ENCODE results near the gene CD40LG. TPM values are rescaled to one million over a fixed set of nuclear protein-coding genes. Genes with fewer than 3 reads are reported as not detected.

The CD40LG gene
- total RNA-seq, 4 donors from 2014 or later = 0.21 TPM; not detected in 3

- Histone ChIP-seq H3K36me3 (no peaks in the 10 kb centered on the region), H3K4me3 (no peak overlapping the region), H3K9me3 (no peaks in the 10 kb centered on the region), H3K27ac (no peak overlapping the region), H3K4me1 (no peaks in the 10 kb centered on the region), H3K27me3 (no peaks in the 10 kb centered on the region)
- intact Hi-C loops (cut with DNase I; ENCODE audit: low total_unique reads) = no loop called here
- no peak for DNase-seq
- TF ChIP-seq POLR2A (IDR thresholded peaks at IDR 0.05) (no peak), CTCF (IDR thresholded peaks at IDR 0.05) (no peak)
Observed at GRCh38 chrX:136659174-136659573, 11.2 kb downstream of the CD40LG start.

GRCh38 chrX:136660896-136661295 lies 12.9 kb downstream of the CD40LG start:
- TF ChIP-seq POLR2A (IDR thresholded peaks at IDR 0.05) (no peak), CTCF (IDR thresholded peaks at IDR 0.05) (no peak)

GRCh38 chrX:136662104-136662503 lies 14.1 kb downstream of the CD40LG start:
- H3K4me1 ChIP-seq = no peaks in the 10 kb centered on the region
- H3K9me3 ChIP-seq = no peaks in the 10 kb centered on the region
- no peak overlapping the region for H3K4me3 ChIP-seq
- intact Hi-C loops (cut with DNase I; ENCODE audit: low total_unique reads) = no loop called here
- no peaks in the 10 kb centered on the region for H3K27me3 ChIP-seq
- DNase-seq = no peak
- H3K36me3 ChIP-seq = no peaks in the 10 kb centered on the region
- TF ChIP-seq POLR2A (IDR thresholded peaks at IDR 0.05) (no peak), CTCF (IDR thresholded peaks at IDR 0.05) (no peak)
- H3K27ac ChIP-seq = no peak overlapping the region

More at GRCh38 chrX:136660896-136661295, 12.9 kb downstream of the CD40LG start:
- no peak overlapping the region for H3K27ac ChIP-seq
- no peak for DNase-seq
- no peaks in the 10 kb centered on the region for H3K27me3 ChIP-seq
- intact Hi-C loops (cut with DNase I; ENCODE audit: low total_unique reads) = no loop called here
- no peaks in the 10 kb centered on the region for H3K36me3 ChIP-seq
- no peak overlapping the region for H3K4me3 ChIP-seq
- no peaks in the 10 kb centered on the region for H3K9me3 ChIP-seq
- no peaks in the 10 kb centered on the region for H3K4me1 ChIP-seq

GRCh38 chrX:136662976-136663375 lies 15.0 kb downstream of the CD40LG start:
- no peak for DNase-seq
- H3K4me3 ChIP-seq = no peak overlapping the region
- H3K27ac ChIP-seq = no peak overlapping the region
- no peaks in the 10 kb centered on the region for H3K4me1 ChIP-seq
- intact Hi-C loops (cut with DNase I; ENCODE audit: low total_unique reads) = no loop called here
- no peaks in the 10 kb centered on the region for H3K27me3 ChIP-seq
- TF ChIP-seq POLR2A (IDR thresholded peaks at IDR 0.05) (no peak), CTCF (IDR thresholded peaks at IDR 0.05) (no peak)
- H3K9me3 ChIP-seq = no peaks in the 10 kb centered on the region
- H3K36me3 ChIP-seq = no peaks in the 10 kb centered on the region

- Histone ChIP-seq H3K4me3 (no peak overlapping the region), H3K4me1 (no peaks in the 10 kb centered on the region), H3K36me3 (no peaks in the 10 kb centered on the region), H3K27me3 (no peaks in the 10 kb centered on the region), H3K9me3 (no peaks in the 10 kb centered on the region), H3K27ac (no peak overlapping the region)
- no peak for DNase-seq
- no peak for TF ChIP-seq CTCF (IDR thresholded peaks at IDR 0.05)
- TF ChIP-seq POLR2A (IDR thresholded peaks at IDR 0.05) = no peak
- intact Hi-C loops (cut with DNase I; ENCODE audit: low total_unique reads) = no loop called here
Observed at GRCh38 chrX:136665258-136665900, 17.4 kb downstream of the CD40LG start.
